Measurements from ENCODE around the gene RNF169. TPM values are rescaled to one million over a fixed set of nuclear protein-coding genes. Genes with fewer than 3 reads are reported as not detected.

The RNF169 gene
- total and polyA plus RNA-seq, 2 donors (not counting 1 experiment from before 2014, with no cell fraction given) = 6.7 to 28.4 TPM

DNA sequence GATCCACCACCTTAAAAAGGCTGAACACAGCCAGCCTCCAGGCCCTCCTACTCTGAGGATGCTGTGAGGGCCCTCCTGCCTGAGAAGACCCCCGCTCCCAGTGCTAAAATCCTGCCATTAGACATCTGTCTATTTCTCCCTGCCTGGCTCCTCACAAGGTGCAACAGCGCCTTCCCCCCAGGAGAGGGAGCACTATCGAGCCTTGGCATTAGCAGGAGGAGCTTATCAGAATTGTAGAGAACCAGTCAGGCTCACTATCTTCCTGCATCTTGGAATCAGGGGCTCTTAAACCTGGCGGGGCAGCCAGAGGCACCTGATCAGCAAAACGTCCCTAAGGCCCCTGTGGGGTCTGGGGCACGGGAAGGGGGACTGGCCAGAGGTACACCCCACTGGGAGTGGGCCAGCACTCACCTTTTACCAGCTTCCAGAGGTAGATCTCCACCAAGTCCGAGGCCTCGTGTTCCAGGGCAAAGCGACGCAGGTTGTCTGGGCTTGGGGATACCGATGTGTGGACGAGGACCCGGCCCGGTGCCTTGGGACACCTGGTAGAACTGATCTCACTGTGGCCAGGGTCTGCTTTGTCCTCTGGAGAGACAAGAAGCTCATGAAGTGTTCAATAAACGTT lies 46.2 kb upstream of the RNF169 start:
- Histone ChIP-seq H3K4me1 (ENCODE audit: control insufficient read depth in 2 of 2, insufficient read depth in 2 of 2, low read length in 2 of 2) (no peaks in the 10 kb centered on the region), H3K79me2 (ENCODE audit: control insufficient read depth, insufficient read depth, low read length) (no peaks in the 10 kb centered on the region), H3K4me3 (ENCODE audit: control extremely low read depth in 1 of 5, extremely low read depth in 1 of 5, insufficient read depth in 1 of 5, low read depth in 2 of 5, low read length in 4 of 5) (no peak overlapping the region), H2AFZ (ENCODE audit: insufficient read depth, low read depth, low read length, poor library complexity, severe bottlenecking) (no peak overlapping the region), H3K36me3 (replicated peaks in 1 of 2; ENCODE audit: control extremely low read depth in 1 of 2, control insufficient read depth in 1 of 2, extremely low read depth in 1 of 2, insufficient read depth in 2 of 2, low read length in 1 of 2) (no peaks in the 10 kb centered on the region), H4K20me1 (ENCODE audit: control insufficient read depth, insufficient read depth, low read length, poor library complexity, severe bottlenecking) (no peaks in the 10 kb centered on the region), H3K27ac (ENCODE audit: low read length in 2 of 2) (no peak overlapping the region), H3K27me3 (replicated peaks in 1 of 4; ENCODE audit: control extremely low read depth in 1 of 4, control insufficient read depth in 3 of 4, insufficient read depth in 4 of 4, low read length in 3 of 4) (no peaks in the 10 kb centered on the region), H3K4me2 (replicated peaks; ENCODE audit: low read depth, low read length, poor library complexity, severe bottlenecking) (no peak overlapping the region), H3K9me3 (ENCODE audit: control extremely low read depth in 1 of 3, control insufficient read depth in 2 of 3, insufficient read depth in 1 of 3, low read length in 2 of 3) (no peaks in the 10 kb centered on the region), H3K9ac (ENCODE audit: low read length) (no peak overlapping the region)
- H3K27ac Mint-ChIP-seq = no peak overlapping the region
- WGBS (ENCODE audit: insufficient coverage) = 62% methylated on average over 14 of the region's 15 CpGs
- TF ChIP-seq EZH2 (IDR thresholded peaks at IDR 0.05; ENCODE audit: borderline replicate concordance, insufficient read depth, low read depth, low read length, poor library complexity, severe bottlenecking) = no peak
- TF ChIP-seq, protein P1, sequence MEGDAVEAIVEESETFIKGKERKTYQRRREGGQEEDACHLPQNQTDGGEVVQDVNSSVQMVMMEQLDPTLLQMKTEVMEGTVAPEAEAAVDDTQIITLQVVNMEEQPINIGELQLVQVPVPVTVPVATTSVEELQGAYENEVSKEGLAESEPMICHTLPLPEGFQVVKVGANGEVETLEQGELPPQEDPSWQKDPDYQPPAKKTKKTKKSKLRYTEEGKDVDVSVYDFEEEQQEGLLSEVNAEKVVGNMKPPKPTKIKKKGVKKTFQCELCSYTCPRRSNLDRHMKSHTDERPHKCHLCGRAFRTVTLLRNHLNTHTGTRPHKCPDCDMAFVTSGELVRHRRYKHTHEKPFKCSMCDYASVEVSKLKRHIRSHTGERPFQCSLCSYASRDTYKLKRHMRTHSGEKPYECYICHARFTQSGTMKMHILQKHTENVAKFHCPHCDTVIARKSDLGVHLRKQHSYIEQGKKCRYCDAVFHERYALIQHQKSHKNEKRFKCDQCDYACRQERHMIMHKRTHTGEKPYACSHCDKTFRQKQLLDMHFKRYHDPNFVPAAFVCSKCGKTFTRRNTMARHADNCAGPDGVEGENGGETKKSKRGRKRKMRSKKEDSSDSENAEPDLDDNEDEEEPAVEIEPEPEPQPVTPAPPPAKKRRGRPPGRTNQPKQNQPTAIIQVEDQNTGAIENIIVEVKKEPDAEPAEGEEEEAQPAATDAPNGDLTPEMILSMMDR (IDR thresholded peaks at IDR 0.05) = peak; percentile 91
- DNase-seq (peak; percentile 65), ATAC-seq (ENCODE audit: low read depth) (peak; percentile 72)
- H3K4me1 Mint-ChIP-seq = no peaks in the 10 kb centered on the region
- CTCF ChIA-PET = interaction anchor here (0.7 to 1.9 kb wide), 17 partner anchors 8 to 547 kb away, joined by 3 to 12 read pairs (median 3); no protein-coding TSS in a partner anchor
- no peak overlapping the region for H3K4me3 Mint-ChIP-seq
- peaks cover 7% of the 10 kb centered on the region for H3K27me3 Mint-ChIP-seq
- H3K9me3 Mint-ChIP-seq (ENCODE audit: insufficient read depth) = no peaks in the 10 kb centered on the region
- intact Hi-C loops (cut with micrococcal nuclease) = no loop called here
- POLR2A ChIA-PET = no interaction called here

DNA sequence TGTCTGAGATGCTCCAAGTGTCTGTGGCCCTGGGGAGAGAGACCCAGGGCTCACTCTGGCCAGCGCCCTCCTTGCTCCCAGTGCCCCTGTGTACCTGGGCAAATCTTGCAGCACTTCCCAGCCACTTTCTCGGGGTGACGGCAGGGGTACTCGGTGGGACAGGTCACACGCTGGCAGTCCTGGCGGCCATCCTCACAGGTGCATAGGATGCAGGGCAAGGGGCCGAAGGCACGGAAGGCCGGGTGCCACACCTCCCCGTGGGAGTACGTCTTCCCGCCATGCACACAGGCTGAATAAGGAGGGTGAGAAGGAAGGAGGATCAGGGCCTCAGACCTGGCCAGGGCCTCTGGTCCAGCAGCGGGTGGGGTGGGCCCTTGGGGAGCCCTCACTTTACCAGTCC lies 45.4 kb upstream of the RNF169 start:
- H3K27me3 Mint-ChIP-seq = peaks cover 2% of the 10 kb centered on the region
- H3K27ac Mint-ChIP-seq = no peak overlapping the region
- no peaks in the 10 kb centered on the region for H3K36me3 ChIP-seq (replicated peaks in 1 of 2; ENCODE audit: control extremely low read depth in 1 of 2, control insufficient read depth in 1 of 2, extremely low read depth in 1 of 2, insufficient read depth in 2 of 2, low read length in 1 of 2)
- 94% methylated on average over 13 of the region's 13 CpGs for WGBS (ENCODE audit: insufficient coverage)
- intact Hi-C loops (cut with micrococcal nuclease) = no loop called here
- no peaks in the 10 kb centered on the region for H3K9me3 Mint-ChIP-seq (ENCODE audit: insufficient read depth)
- H3K9me3 ChIP-seq (ENCODE audit: control extremely low read depth in 1 of 3, control insufficient read depth in 2 of 3, insufficient read depth in 1 of 3, low read length in 2 of 3) = no peaks in the 10 kb centered on the region
- H3K4me3 Mint-ChIP-seq = no peak overlapping the region
- H3K9ac ChIP-seq (ENCODE audit: low read length) = no peak overlapping the region
- H3K4me1 ChIP-seq (ENCODE audit: control insufficient read depth in 2 of 2, insufficient read depth in 2 of 2, low read length in 2 of 2) = no peaks in the 10 kb centered on the region
- no peak overlapping the region for H3K27ac ChIP-seq (ENCODE audit: low read length in 2 of 2)
- no peaks in the 10 kb centered on the region for H3K4me1 Mint-ChIP-seq
- no peaks in the 10 kb centered on the region for H3K79me2 ChIP-seq (ENCODE audit: control insufficient read depth, insufficient read depth, low read length)
- H4K20me1 ChIP-seq (ENCODE audit: control insufficient read depth, insufficient read depth, low read length, poor library complexity, severe bottlenecking) = no peaks in the 10 kb centered on the region
- DNase-seq (no peak), ATAC-seq (ENCODE audit: low read depth) (no peak)
- ChIA-PET CTCF (interaction anchor here (0.7 to 1.9 kb wide), 13 partner anchors 8 to 546 kb away, joined by 3 to 12 read pairs (median 3); no protein-coding TSS in a partner anchor), POLR2A (no interaction called here)
- no peak overlapping the region for H3K4me3 ChIP-seq (ENCODE audit: control extremely low read depth in 1 of 5, extremely low read depth in 1 of 5, insufficient read depth in 1 of 5, low read depth in 2 of 5, low read length in 4 of 5)
- H2AFZ ChIP-seq (ENCODE audit: insufficient read depth, low read depth, low read length, poor library complexity, severe bottlenecking) = no peak overlapping the region
- no peak overlapping the region for H3K4me2 ChIP-seq (replicated peaks; ENCODE audit: low read depth, low read length, poor library complexity, severe bottlenecking)
- TF ChIP-seq, protein P1 (IDR thresholded peaks at IDR 0.05) = no peak
- no peak for TF ChIP-seq EZH2 (IDR thresholded peaks at IDR 0.05; ENCODE audit: borderline replicate concordance, insufficient read depth, low read depth, low read length, poor library complexity, severe bottlenecking)
- H3K27me3 ChIP-seq (replicated peaks in 1 of 4; ENCODE audit: control extremely low read depth in 1 of 4, control insufficient read depth in 3 of 4, insufficient read depth in 4 of 4, low read length in 3 of 4) = no peaks in the 10 kb centered on the region
